ENCODE results near the gene MBD3L2B.

DNA sequence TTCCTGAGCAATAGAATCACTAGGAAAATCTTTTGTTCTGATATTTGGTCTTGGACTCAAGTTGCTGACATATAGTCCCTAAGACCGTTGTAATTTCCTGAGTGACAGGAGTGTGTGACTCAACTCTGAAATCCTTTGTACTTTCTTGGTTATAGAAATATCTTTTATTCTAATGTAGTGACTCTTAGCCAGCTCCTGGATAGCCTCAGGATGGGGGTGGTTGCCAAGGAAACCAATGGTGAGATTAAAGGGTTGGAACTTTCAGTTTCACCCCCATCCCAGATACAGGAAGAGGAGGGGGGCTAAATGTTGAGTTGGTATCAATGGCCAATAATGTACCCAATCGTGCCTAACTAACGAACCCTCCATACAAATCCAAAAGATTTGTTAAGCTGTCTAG lies 41.8 kb downstream of the MBD3L2B start:
- no peak for TF ChIP-seq ZBTB49 (tag by site-specific recombination; IDR thresholded peaks at IDR 0.05; ENCODE audit: low read depth)
- no peak for TF ChIP-seq ZNF19 (tag by site-specific recombination; IDR thresholded peaks at IDR 0.05; ENCODE audit: low read depth)
- no peak for TF ChIP-seq ZNF660 (tag by site-specific recombination; IDR thresholded peaks at IDR 0.05)
- no peak for TF ChIP-seq CTCF (tag by site-specific recombination; IDR thresholded peaks at IDR 0.05)
- no peak for TF ChIP-seq ZNF146 (tag by site-specific recombination; IDR thresholded peaks at IDR 0.05)
- TF ChIP-seq, protein P1, sequence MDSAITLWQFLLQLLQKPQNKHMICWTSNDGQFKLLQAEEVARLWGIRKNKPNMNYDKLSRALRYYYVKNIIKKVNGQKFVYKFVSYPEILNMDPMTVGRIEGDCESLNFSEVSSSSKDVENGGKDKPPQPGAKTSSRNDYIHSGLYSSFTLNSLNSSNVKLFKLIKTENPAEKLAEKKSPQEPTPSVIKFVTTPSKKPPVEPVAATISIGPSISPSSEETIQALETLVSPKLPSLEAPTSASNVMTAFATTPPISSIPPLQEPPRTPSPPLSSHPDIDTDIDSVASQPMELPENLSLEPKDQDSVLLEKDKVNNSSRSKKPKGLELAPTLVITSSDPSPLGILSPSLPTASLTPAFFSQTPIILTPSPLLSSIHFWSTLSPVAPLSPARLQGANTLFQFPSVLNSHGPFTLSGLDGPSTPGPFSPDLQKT (IDR thresholded peaks at IDR 0.05; ENCODE audit: borderline replicate concordance, low read depth, low read length), result no peak
- TF ChIP-seq ZBTB11 (tag by site-specific recombination; conservative IDR thresholded peaks at IDR 0.05; ENCODE audit: low read depth), result no peak
- no peak for TF ChIP-seq ZNF274 (IDR thresholded peaks at IDR 0.05; ENCODE audit: low read length)
- no peak for TF ChIP-seq ZNF274 (tag by site-specific recombination; IDR thresholded peaks at IDR 0.05; ENCODE audit: borderline replicate concordance)
- TF ChIP-seq, protein P2, sequence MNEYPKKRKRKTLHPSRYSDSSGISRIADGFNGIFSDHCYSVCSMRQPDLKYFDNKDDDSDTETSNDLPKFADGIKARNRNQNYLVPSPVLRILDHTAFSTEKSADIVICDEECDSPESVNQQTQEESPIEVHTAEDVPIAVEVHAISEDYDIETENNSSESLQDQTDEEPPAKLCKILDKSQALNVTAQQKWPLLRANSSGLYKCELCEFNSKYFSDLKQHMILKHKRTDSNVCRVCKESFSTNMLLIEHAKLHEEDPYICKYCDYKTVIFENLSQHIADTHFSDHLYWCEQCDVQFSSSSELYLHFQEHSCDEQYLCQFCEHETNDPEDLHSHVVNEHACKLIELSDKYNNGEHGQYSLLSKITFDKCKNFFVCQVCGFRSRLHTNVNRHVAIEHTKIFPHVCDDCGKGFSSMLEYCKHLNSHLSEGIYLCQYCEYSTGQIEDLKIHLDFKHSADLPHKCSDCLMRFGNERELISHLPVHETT (tag by site-specific recombination; IDR thresholded peaks at IDR 0.05), result no peak
- TF ChIP-seq INSM2 (tag by site-specific recombination; IDR thresholded peaks at IDR 0.05), result no peak
- TF ChIP-seq ZNF768 (tag by site-specific recombination; IDR thresholded peaks at IDR 0.05), result no peak
- TF ChIP-seq ZEB2 (tag by site-specific recombination; IDR thresholded peaks at IDR 0.05), result no peak
- no peak for TF ChIP-seq ZNF24 (tag by site-specific recombination; IDR thresholded peaks at IDR 0.05)

Measured in HEK293 (cell line).